Liver (tissue), 9 donors: ENCODE results near the gene TIMM13. TPM values are rescaled to one million over a fixed set of nuclear protein-coding genes. Genes with fewer than 3 reads are reported as not detected.

ENCODE experiments used
- DNase-seq: peaks from one replicate; pipeline ENCODE4 v3.0.0-alpha.2; 2017; ENCODE audit warnings: low spot score
- H3K27ac ChIP-seq, 2 donors: one replicate each; pipeline ENCODE4 v1.7.0; 2013; ENCODE audit warnings: inconsistent platforms in 2 of 2, low read length in 2 of 2, control low read depth in 1 of 2, low read depth in 1 of 2, mild to moderate bottlenecking in 1 of 2
- H3K27me3 ChIP-seq, 4 donors: one replicate each; pipeline versions ENCODE4 v1.6.1 to v1.7.0; 2013; ENCODE audit warnings: low read length in 3 of 4, inconsistent platforms in 1 of 4, mild to moderate bottlenecking in 1 of 4, moderate library complexity in 1 of 4; ENCODE audit not compliant: control insufficient read depth in 4 of 4, insufficient read depth in 4 of 4
- H3K36me3 ChIP-seq, 4 donors: one replicate each; pipeline versions ENCODE4 v1.6.1 to v1.7.0; 2013; ENCODE audit warnings: low read length in 3 of 4, mild to moderate bottlenecking in 3 of 4, low read depth in 1 of 4, moderate library complexity in 1 of 4; ENCODE audit not compliant: control insufficient read depth in 4 of 4, insufficient read depth in 3 of 4
- H3K4me1 ChIP-seq, 4 donors: one replicate each; pipeline versions ENCODE4 v1.6.1 to v1.7.0; 2013; ENCODE audit warnings: low read length in 3 of 4, mild to moderate bottlenecking in 3 of 4, moderate library complexity in 1 of 4; ENCODE audit not compliant: control insufficient read depth in 4 of 4, insufficient read depth in 4 of 4
- H3K4me3 ChIP-seq, 3 donors: one replicate each; pipeline versions ENCODE4 v1.6.1 to v1.7.0; 2013; ENCODE audit warnings: low read length in 3 of 3, control low read depth in 1 of 3, low read depth in 1 of 3, mild to moderate bottlenecking in 1 of 3
- H3K9ac ChIP-seq, 2 donors: one replicate each; pipeline ENCODE4 v1.7.0; 2013; ENCODE audit warnings: low read length in 2 of 2, mild to moderate bottlenecking in 2 of 2, moderate library complexity in 2 of 2, control low read depth in 1 of 2, low read depth in 1 of 2
- H3K9me3 ChIP-seq, 4 donors: one replicate each; pipeline versions ENCODE4 v1.6.1 to v1.7.0; 2013; ENCODE audit warnings: low read length in 3 of 4; ENCODE audit not compliant: control insufficient read depth in 4 of 4
- EGR1 ChIP-seq, 2 donors: IDR thresholded peaks; 2 replicates each; pipeline ENCODE4 v1.6.1; 2016 to 2018; ENCODE audit warnings: antibody characterized with exemption in 2 of 2, low read depth in 2 of 2
- FOXA1 ChIP-seq: IDR thresholded peaks from 2 replicates; pipeline ENCODE4 v1.6.1; 2016; ENCODE audit warnings: antibody characterized with exemption
- GABPA ChIP-seq, 2 donors: IDR thresholded peaks in 1 of 2; conservative IDR thresholded peaks in 1 of 2; 2 replicates each; pipeline ENCODE4 v1.6.1; 2016; ENCODE audit warnings: antibody characterized with exemption in 2 of 2, mild to moderate bottlenecking in 1 of 2, moderate library complexity in 1 of 2
- HNF4A ChIP-seq, 2 donors: conservative IDR thresholded peaks; 2 replicates each; pipeline ENCODE4 v1.6.1; 2016; ENCODE audit warnings: antibody characterized with exemption in 2 of 2, mild to moderate bottlenecking in 2 of 2
- HNF4G ChIP-seq: IDR thresholded peaks from 2 replicates; pipeline ENCODE4 v1.6.1; 2016; ENCODE audit warnings: antibody characterized with exemption
- JUND ChIP-seq, 2 donors: IDR thresholded peaks; 2 replicates each; pipeline ENCODE4 v1.6.1; 2016; ENCODE audit warnings: antibody characterized with exemption in 2 of 2
- NR2F2 ChIP-seq: IDR thresholded peaks from 2 replicates; pipeline ENCODE4 v1.6.1; 2016; ENCODE audit warnings: antibody characterized with exemption
- RAD21 ChIP-seq, 2 donors: IDR thresholded peaks; 2 replicates each; pipeline ENCODE4 v1.6.1; 2016; ENCODE audit warnings: antibody characterized with exemption in 2 of 2, mild to moderate bottlenecking in 2 of 2
- RXRA ChIP-seq, 2 donors: IDR thresholded peaks; 2 replicates each; pipeline ENCODE4 v1.6.1; 2017 to 2018; ENCODE audit warnings: antibody characterized with exemption in 2 of 2, mild to moderate bottlenecking in 1 of 2
- SP1 ChIP-seq: IDR thresholded peaks from 2 replicates; pipeline ENCODE4 v1.6.1; 2018; ENCODE audit warnings: antibody characterized with exemption, mild to moderate bottlenecking
- YY1 ChIP-seq: IDR thresholded peaks from 2 replicates; pipeline ENCODE4 v1.6.1; 2016; ENCODE audit warnings: antibody characterized with exemption, mild to moderate bottlenecking
- WGBS: extraction: QIAGEN DNeasy Blood & Tissue Kit; methylation state at CpG from one replicate; pipeline ENCODE4 v1.1.7; 2013; 5-methylcytosine and 5-hydroxymethylcytosine counted together
- polyA plus RNA-seq, 2 donors: library from polyadenylated mRNA; stranded (reverse) in 1 of 2; unstranded in 1 of 2; fragments of 200-250 nt in 1 of 2; fragments of >200 nt in 1 of 2; fragmentation: Nextera tagmentation in 1 of 2; extraction: Ambion mirVana in 1 of 2; gene quantifications; one replicate each; pipeline versions ENCODE4 v1.2.1 to v1.2.3, GENCODE V29; 2013 to 2015
- total RNA-seq, 2 donors: library from RNA; depleted of rRNA; stranded (reverse); fragments of >200 nt; gene quantifications; one replicate each; pipeline ENCODE4 v1.2.3, GENCODE V29; 2014
- TF ChIP-seq, protein P1 (sequence below): IDR thresholded peaks from 2 replicates; pipeline ENCODE4 v1.6.1; 2016; ENCODE audit warnings: antibody characterized with exemption
- TF ChIP-seq, protein P2 (sequence below): IDR thresholded peaks from 2 replicates; pipeline ENCODE4 v1.6.1; 2016; ENCODE audit warnings: antibody characterized with exemption, mild to moderate bottlenecking
- TF ChIP-seq, protein P3 (sequence below): IDR thresholded peaks from 2 replicates; pipeline ENCODE4 v1.6.1; 2016; ENCODE audit warnings: antibody characterized with exemption
- donor health status: healthy.
- donor health status: healthy.
- donor health status: healthy.
- donor health status: healthy.
- donor health status: healthy.

The TIMM13 gene
- total and polyA plus RNA-seq, 4 donors = 21.6 to 137 (median 43.4) TPM

DNA sequence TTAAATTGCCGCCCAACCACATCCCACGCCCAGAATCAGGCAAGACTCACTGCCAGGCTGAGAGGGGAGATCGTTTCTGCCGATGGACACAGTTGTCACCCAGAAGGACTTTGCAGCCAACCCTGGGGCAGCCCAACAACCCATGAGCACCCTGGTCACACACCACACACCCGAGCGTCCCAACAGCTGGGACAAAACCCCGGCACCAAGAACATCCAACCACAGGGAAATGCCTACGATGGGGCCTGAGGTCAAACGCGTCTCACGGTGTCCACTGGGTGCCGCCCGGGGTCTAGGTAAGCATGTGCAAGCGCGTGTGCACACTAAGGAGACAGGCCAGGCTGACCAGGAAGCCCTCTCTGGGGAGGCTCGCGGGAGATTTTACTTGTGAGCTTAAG is 16.4 kb upstream of the TIMM13 start (continued):
- TF ChIP-seq, protein P1, sequence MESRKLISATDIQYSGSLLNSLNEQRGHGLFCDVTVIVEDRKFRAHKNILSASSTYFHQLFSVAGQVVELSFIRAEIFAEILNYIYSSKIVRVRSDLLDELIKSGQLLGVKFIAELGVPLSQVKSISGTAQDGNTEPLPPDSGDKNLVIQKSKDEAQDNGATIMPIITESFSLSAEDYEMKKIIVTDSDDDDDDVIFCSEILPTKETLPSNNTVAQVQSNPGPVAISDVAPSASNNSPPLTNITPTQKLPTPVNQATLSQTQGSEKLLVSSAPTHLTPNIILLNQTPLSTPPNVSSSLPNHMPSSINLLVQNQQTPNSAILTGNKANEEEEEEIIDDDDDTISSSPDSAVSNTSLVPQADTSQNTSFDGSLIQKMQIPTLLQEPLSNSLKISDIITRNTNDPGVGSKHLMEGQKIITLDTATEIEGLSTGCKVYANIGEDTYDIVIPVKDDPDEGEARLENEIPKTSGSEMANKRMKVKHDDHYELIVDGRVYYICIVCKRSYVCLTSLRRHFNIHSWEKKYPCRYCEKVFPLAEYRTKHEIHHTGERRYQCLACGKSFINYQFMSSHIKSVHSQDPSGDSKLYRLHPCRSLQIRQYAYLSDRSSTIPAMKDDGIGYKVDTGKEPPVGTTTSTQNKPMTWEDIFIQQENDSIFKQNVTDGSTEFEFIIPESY = no peak
- no peak for TF ChIP-seq FOXA1
- no peak for TF ChIP-seq NR2F2

DNA sequence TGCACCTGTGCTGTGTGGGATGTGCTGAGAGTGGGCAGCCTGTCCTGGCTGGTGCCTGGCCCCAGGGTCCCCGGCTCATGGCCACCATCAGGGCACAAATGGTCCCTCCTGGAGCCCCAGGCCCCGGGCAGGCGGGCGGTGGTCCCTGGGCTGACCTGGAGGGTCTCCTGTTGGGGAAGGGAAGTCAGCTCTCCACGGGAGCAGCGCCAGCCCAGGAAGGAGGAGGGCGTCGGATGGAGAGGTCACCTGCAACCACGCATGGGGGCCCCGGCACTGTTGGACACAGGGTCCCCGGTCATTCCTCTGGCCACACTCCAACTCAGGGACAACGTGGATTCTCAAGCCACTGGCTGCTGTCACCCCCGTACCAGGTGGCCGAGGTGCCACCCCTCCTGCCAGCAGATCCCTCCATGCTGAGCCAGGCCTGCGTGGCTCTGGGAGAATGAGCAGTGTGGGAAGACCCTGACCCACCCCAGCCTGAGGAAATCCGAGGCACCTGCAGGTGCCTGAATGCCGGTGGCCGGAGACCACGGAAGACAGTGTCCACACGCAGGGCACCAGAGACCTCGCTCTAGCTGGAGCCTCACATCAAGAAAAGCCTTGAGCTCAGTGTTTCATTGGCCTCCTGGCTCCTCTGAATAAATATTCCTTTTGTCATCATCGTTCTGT is 15.9 kb upstream of the TIMM13 start:
- Histone ChIP-seq H3K36me3 (peaks cover 0 to 8% (median 3%) of the 10 kb centered on the region in 4 donors), H3K27me3 (no peaks in the 10 kb centered on the region), H3K4me1 (no peaks in the 10 kb centered on the region), H3K9ac (no peak overlapping the region), H3K9me3 (no peaks in the 10 kb centered on the region), H3K4me3 (no peak overlapping the region), H3K27ac (no peak overlapping the region)
- 95% methylated on average over 22 of the region's 22 CpGs for WGBS
- no peak for DNase-seq
- no peak for TF ChIP-seq RXRA (IDR thresholded peaks at IDR 0.05)
- no peak for TF ChIP-seq JUND (IDR thresholded peaks at IDR 0.05)
- no peak for TF ChIP-seq YY1
- TF ChIP-seq FOXA1 = no peak
- TF ChIP-seq EGR1 (IDR thresholded peaks at IDR 0.05; ENCODE audit: low read depth in 2 of 2) = no peak
- no peak for TF ChIP-seq GABPA (IDR thresholded peaks at IDR 0.05 in 1 of 2, conservative IDR thresholded peaks at IDR 0.05 in 1 of 2)
- no peak for TF ChIP-seq SP1
- TF ChIP-seq, protein P1 = no peak
- TF ChIP-seq HNF4G = no peak
- TF ChIP-seq, protein P2, sequence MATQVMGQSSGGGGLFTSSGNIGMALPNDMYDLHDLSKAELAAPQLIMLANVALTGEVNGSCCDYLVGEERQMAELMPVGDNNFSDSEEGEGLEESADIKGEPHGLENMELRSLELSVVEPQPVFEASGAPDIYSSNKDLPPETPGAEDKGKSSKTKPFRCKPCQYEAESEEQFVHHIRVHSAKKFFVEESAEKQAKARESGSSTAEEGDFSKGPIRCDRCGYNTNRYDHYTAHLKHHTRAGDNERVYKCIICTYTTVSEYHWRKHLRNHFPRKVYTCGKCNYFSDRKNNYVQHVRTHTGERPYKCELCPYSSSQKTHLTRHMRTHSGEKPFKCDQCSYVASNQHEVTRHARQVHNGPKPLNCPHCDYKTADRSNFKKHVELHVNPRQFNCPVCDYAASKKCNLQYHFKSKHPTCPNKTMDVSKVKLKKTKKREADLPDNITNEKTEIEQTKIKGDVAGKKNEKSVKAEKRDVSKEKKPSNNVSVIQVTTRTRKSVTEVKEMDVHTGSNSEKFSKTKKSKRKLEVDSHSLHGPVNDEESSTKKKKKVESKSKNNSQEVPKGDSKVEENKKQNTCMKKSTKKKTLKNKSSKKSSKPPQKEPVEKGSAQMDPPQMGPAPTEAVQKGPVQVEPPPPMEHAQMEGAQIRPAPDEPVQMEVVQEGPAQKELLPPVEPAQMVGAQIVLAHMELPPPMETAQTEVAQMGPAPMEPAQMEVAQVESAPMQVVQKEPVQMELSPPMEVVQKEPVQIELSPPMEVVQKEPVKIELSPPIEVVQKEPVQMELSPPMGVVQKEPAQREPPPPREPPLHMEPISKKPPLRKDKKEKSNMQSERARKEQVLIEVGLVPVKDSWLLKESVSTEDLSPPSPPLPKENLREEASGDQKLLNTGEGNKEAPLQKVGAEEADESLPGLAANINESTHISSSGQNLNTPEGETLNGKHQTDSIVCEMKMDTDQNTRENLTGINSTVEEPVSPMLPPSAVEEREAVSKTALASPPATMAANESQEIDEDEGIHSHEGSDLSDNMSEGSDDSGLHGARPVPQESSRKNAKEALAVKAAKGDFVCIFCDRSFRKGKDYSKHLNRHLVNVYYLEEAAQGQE = no peak
- TF ChIP-seq, protein P3, sequence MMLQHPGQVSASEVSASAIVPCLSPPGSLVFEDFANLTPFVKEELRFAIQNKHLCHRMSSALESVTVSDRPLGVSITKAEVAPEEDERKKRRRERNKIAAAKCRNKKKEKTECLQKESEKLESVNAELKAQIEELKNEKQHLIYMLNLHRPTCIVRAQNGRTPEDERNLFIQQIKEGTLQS = no peak
- TF ChIP-seq RAD21 (IDR thresholded peaks at IDR 0.05) = no peak
- no peak for TF ChIP-seq HNF4A (conservative IDR thresholded peaks at IDR 0.05)
- TF ChIP-seq NR2F2 = no peak
